ENCODE measurements around the gene MTFMT. TPM values are rescaled to one million over a fixed set of nuclear protein-coding genes. Genes with fewer than 3 reads are reported as not detected.
"Not testable (repeated sequence)": the region's sequence is repeated elsewhere in the genome, so short reads cannot be mapped to it uniquely, and the experiment has no call there.

MTFMT gene
- polyA plus RNA-seq (2012; ENCODE audit: insufficient read depth, insufficient read length), result 21.0 TPM

DNA sequence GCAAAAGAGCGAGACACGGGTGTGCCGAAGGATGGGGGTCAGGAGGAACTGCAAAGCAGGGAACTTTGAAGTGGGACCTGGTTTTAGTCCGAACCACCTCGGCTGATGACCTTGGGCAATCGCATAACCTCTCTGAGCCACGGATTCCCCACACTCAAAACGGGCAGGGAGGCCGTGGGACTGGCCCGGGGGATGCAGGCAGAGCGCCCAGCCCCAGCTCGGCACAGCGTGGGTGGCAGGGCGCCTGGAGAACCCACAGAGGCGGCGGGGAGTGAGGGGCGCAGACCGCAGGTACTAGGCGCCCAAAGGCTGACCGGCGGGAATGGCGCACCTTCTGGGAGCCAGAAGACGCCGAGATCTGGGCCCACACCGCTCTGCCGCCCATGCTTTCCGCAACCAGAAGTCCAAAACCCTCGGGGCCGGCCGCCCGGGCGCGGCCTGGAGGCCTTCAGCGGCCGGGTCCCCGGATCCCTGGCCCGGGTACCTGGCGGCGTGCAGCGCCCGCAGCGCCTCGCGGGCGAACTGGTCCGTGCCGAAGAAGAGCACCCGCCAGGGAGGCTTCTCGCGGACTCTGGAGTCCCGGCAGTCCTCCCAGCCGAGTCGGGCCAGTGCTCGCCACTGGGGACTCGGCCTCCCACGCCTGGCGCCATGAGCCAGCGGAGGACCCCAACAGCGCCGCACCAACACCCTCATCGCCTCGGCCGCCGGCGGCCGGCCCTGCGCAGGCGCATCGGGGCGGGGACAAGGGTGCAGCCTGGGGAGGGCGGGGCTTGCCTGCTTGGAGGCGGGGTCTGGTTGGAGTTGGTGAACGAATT, at the start of gene MTFMT:
Gene MTFMT (minus strand): TSS at position 719 of the 815 bp plus-strand sequence. CDS start 26 bp downstream, at position 693.
- H3K4me3 ChIP-seq (ENCODE audit: low read length), result peak within 1 kb of the TSS; percentile 80

DNA sequence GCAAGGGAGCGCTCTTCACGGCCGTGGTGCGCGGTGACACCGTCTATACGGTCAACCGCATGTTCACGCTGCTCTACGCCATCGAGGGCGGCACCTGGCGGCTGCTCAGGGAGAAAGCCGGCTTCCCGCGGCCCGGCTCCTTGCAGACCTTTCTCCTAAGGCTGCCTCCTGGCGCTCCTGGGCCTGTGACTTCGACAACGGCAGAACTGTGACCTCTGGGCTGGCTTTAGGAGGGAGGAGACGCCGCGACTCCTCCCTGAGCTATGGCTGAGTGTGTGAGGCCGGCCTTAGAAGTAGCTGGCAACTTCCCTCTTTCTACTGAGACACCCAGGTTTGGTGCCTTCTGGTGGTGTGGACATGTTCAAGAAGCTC, 48.5 kb upstream of the MTFMT start:
- DNase-seq (ENCODE audit: low read depth, low spot score), result no peak
- H3K4me3 ChIP-seq (ENCODE audit: low read length), result no peak overlapping the region

More for the DNA sequence above, at the start of gene MTFMT:
- DNase-seq (ENCODE audit: low read depth, low spot score), result peak; percentile 68

DNA sequence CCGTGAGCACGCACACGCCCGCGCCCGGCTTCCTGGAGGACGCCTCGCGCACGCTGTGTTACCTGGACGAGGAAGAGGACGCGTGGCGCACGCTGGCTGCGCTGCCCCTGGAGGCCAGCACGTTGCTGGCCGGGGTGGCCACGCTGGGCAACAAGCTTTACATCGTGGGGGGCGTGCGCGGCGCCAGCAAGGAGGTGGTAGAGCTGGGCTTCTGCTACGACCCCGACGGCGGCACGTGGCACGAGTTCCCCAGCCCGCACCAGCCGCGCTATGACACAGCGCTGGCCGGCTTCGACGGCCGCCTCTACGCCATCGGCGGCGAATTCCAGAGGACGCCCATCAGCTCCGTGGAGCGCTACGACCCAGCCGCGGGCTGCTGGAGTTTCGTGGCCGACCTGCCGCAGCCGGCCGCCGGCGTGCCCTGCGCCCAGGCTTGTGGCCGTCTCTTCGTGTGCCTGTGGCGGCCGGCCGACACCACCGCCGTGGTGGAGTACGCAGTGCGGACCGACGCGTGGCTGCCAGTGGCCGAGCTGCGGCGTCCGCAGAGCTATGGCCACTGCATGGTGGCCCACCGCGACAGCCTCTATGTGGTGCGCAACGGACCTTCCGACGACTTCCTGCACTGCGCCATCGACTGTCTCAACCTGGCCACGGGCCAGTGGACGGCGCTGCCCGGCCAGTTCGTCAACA, 48.0 kb upstream of the MTFMT start:
- DNase-seq (ENCODE audit: low read depth, low spot score), result no peak

DNA sequence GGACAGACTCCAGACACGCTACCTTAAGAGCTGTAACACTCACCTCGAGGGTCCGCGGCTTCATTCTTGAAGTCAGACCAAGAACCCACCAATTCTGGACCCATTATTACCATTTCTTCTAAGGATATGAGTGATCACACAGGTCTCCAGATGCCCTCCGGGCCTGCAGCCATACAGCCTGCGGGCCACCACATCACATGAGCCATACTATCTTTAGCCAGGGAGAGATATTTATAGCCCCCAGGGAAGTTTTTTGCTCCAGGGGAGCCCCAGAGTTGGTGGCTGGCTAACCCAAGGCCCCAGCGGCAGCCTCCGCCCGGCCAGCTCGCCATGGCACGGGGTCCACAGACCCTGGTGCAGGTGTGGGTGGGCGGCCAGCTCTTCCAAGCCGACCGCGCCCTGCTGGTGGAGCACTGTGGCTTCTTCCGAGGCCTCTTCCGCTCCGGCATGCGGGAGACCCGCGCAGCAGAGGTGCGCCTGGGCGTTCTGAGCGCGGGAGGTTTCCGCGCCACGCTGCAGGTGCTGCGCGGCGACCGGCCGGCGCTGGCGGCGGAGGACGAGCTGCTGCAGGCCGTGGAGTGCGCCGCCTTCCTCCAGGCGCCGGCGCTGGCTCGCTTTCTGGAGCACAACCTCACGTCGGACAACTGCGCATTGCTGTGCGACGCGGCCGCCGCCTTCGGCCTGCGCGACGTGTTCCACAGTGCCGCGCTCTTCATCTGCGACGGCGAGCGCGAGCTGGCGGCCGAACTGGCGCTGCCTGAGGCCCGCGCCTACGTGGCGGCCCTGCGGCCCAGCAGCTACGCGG, 47.2 kb upstream of the MTFMT start, which contains the start of gene KBTBD13:
Gene KBTBD13 (plus strand): TSS at position 261 of the 805 bp plus-strand sequence. CDS start 70 bp downstream, at position 331.
- no peak within 1 kb of the TSS for H3K4me3 ChIP-seq (ENCODE audit: low read length)
- no peak for DNase-seq (ENCODE audit: low read depth, low spot score)

More for the DNA sequence above, 48.0 kb upstream of the MTFMT start:
- no peak overlapping the region for H3K4me3 ChIP-seq (ENCODE audit: low read length)

- not testable (repeated sequence) for H3K4me3 ChIP-seq (ENCODE audit: low read length); DNase-seq (ENCODE audit: low read depth, low spot score)
Measured at GRCh38 chr15:65075607-65076395, 46.4 kb upstream of the MTFMT start.

DNA sequence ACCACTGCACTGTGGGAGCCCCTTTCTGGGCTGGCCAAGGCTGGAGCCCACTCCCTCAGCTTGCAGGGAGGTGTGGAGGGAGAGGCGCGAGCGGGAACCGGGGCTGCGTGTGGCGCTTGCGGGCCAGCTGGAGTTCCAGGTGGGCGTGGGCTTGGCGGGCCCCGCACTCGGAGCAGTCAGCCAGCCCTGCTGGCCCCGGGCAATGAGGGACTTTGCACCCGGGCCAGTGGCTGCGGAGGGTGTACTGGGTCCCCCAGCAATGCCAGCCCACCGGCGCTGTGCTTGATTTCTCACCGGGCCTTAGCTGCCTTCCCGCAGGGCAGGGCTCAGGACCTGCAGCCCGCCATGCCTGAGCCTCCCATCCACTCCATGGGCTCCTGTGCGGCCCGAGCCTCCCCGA, 45.5 kb upstream of the MTFMT start:
- H3K4me3 ChIP-seq (ENCODE audit: low read length); DNase-seq (ENCODE audit: low read depth, low spot score): not testable (repeated sequence)

DNA sequence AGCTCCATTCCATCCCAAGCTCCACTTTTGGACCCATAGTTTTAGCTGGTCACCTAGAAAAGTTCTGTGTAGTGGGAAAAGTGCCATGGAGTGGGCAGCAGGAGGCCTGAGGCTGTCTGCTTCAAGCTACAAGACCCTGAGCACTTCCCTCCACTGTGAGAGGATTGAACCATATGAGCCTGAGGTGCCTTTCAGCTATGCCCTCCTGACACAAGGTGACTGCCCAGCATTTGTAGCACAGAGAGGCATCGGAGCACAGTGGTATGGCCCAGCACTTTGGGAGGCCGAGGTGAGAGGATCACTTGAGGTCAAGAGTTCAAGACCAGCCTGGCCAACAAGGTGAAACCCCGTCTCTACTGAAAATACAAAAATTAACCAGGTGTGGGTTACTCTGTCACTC, 43.2 kb upstream of the MTFMT start:
- DNase-seq (ENCODE audit: low read depth, low spot score), result no peak

DNA sequence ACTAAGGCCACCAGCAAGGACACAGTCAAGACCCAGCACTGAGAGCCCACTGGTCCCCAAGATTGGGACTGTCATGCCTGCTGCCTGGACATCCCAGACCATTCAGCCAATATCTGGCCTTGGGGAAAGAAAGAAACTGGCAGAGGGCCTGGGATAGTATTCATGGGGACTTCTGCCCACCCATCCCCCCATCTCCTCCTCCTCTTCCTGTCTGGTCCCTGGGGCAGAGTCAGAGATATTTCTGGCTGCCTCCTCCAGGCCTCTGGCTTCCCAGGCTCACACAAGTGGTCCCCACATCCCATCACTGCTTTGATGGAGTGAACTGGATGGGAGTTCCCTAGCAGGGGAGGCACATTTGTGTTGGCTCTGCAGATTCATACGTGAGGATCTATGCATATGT, 42.6 kb upstream of the MTFMT start:
- DNase-seq (ENCODE audit: low read depth, low spot score), result no peak

More for the DNA sequence above, 43.2 kb upstream of the MTFMT start:
- no peak overlapping the region for H3K4me3 ChIP-seq (ENCODE audit: low read length)

DNA sequence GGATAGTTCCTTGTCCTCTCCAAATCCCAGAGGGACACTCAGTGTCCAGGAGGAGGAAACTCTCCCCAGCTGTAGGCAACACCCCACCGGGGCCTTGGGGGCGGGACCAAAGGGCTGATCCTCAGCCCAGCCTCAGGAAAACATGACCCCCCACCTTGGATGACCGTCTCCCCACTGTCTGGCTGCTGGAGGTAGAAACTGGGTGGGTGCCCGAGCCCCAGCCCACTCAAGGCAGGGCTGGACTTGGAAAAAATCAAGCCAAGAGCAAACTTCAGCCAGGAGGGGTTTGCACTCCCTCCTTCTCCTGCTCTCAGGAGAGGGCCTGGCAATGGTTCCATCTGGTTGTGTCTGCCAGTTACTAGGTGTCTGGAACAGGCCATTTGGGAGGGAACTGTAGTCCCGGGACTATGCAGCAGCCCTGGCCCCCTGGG, 42.0 kb upstream of the MTFMT start:
- no peak for DNase-seq (ENCODE audit: low read depth, low spot score)
- no peak overlapping the region for H3K4me3 ChIP-seq (ENCODE audit: low read length)

More for the DNA sequence above, 42.6 kb upstream of the MTFMT start:
- H3K4me3 ChIP-seq (ENCODE audit: low read length), result no peak overlapping the region

GRCh38 chr15:65069779-65070546, 40.5 kb upstream of the MTFMT start:
- no peak overlapping the region for H3K4me3 ChIP-seq (ENCODE audit: low read length)
- DNase-seq (ENCODE audit: low read depth, low spot score), result no peak

DNA sequence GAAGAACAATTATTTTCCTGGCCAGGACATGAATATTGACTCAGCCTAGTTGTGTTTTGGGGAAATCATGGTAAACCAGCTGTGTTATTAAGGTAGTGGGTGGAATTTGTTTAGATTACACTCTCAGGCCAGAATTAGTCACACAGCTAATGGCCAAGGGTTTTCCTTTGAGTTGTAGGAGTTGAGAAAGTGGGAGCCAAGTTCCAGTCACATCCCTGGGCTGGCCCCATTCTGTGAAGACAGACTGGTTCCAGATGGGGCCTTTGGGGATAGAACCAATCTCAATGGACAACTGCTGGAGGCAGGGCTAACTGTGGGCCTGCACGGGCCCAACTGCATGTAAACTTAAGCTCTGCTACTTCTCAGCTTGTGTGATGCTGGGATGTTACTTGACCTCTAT, 39.7 kb upstream of the MTFMT start:
- H3K4me3 ChIP-seq (ENCODE audit: low read length), result no peak overlapping the region
- DNase-seq (ENCODE audit: low read depth, low spot score), result no peak

GRCh38 chr15:65068403-65068788, 39.0 kb upstream of the MTFMT start:
- no peak overlapping the region for H3K4me3 ChIP-seq (ENCODE audit: low read length)
- DNase-seq (ENCODE audit: low read depth, low spot score), result no peak

DNA sequence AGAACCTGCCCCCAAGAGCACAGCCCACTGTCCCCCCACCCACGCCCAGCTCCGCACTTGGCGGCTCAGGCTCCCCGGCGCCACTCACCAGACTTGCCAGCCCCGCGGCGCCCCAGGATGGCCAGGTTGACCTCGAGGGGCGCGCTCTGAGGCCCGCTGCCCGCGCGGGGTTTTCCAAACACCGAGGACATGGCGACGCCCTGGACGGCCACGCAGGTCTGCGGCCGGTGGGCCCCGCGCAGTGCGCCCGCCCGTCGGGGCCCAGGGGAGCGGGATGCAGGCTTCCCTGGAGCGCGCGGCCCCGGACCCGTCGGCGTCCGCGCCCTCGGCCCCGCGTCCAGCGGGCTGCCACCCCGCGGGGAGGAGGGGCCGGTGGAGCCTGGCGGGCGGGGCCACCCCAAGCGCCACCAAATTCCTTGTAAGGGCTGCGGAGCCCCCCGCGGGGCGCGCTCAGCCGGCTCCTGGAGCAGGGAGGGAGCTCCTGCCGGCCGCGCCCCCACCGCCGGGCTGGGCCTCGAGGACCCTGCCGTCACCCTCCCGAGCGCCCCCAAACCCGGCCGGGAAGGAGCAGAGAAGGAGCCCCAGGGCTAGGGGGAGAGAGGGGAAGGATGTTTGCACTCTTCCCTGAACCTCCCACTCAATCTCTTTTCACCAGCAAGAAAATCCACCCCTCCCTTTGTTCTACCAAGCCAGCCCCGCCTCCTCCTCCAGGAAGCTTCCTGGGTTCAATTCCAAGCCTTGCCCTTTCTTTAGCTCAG, 38.4 kb upstream of the MTFMT start, which contains the start of gene RASL12:
Gene RASL12 (minus strand): TSS at position 347 of the 758 bp plus-strand sequence. CDS start 156 bp downstream, at position 191.
- no peak within 1 kb of the TSS for H3K4me3 ChIP-seq (ENCODE audit: low read length)
- no peak for DNase-seq (ENCODE audit: low read depth, low spot score)

- H3K4me3 ChIP-seq (ENCODE audit: low read length), result no peak overlapping the region
Measured at GRCh38 chr15:65067317-65067644, 37.8 kb upstream of the MTFMT start.

GRCh38 chr15:65066635-65067316, 37.3 kb upstream of the MTFMT start:
- DNase-seq (ENCODE audit: low read depth, low spot score), result no peak
- H3K4me3 ChIP-seq (ENCODE audit: low read length), result no peak overlapping the region

More at GRCh38 chr15:65067317-65067644, 37.8 kb upstream of the MTFMT start:
- DNase-seq (ENCODE audit: low read depth, low spot score), result no peak

GRCh38 chr15:65066001-65066634, 36.7 kb upstream of the MTFMT start:
- H3K4me3 ChIP-seq (ENCODE audit: low read length), result no peak overlapping the region
- DNase-seq (ENCODE audit: low read depth, low spot score), result no peak

Data from Jurkat, Clone E6-1 (cell line).